ENCODE results near the gene TRIM47. TPM values are rescaled to one million over a fixed set of nuclear protein-coding genes. Genes with fewer than 3 reads are reported as not detected.
A peak's percentile ranks its signal among the peaks of the same experiment; 100 is the strongest.

Gene TRIM47
- total and polyA plus RNA-seq, 2 of the 13 experiments (the other 11 are each of a cell fraction or from before 2014, with no cell fraction given): 33.5 to 82.0 TPM

- TF ChIP-seq ZNF687 (CRISPR knock-in tag; IDR thresholded peaks at IDR 0.05) (peak; percentile 50), ZNF841 (CRISPR knock-in tag; IDR thresholded peaks at IDR 0.05; ENCODE audit: borderline replicate concordance) (no peak), ATF7-NPFF (CRISPR knock-in tag; IDR thresholded peaks at IDR 0.05; ENCODE audit: low read depth) (no peak), ZSCAN20 (CRISPR knock-in tag; IDR thresholded peaks at IDR 0.05; ENCODE audit: borderline replicate concordance) (no peak), NFYC (CRISPR knock-in tag; IDR thresholded peaks at IDR 0.05) (no peak), NR2C2 (CRISPR knock-in tag; IDR thresholded peaks at IDR 0.05; ENCODE audit: borderline replicate concordance) (no peak), ZNF619 (CRISPR knock-in tag; IDR thresholded peaks at IDR 0.05) (no peak), ZNF317 (CRISPR knock-in tag; IDR thresholded peaks at IDR 0.05) (no peak), ARID5B (CRISPR knock-in tag; IDR thresholded peaks at IDR 0.05) (no peak), ZNF646 (CRISPR knock-in tag; IDR thresholded peaks at IDR 0.05) (no peak), ZNF781 (CRISPR knock-in tag; IDR thresholded peaks at IDR 0.05; ENCODE audit: borderline replicate concordance, not compliant biosample characterization) (no peak)
- TF ChIP-seq, protein P1, sequence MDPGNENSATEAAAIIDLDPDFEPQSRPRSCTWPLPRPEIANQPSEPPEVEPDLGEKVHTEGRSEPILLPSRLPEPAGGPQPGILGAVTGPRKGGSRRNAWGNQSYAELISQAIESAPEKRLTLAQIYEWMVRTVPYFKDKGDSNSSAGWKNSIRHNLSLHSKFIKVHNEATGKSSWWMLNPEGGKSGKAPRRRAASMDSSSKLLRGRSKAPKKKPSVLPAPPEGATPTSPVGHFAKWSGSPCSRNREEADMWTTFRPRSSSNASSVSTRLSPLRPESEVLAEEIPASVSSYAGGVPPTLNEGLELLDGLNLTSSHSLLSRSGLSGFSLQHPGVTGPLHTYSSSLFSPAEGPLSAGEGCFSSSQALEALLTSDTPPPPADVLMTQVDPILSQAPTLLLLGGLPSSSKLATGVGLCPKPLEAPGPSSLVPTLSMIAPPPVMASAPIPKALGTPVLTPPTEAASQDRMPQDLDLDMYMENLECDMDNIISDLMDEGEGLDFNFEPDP (CRISPR knock-in tag; conservative IDR thresholded peaks at IDR 0.05): no peak
Measured at GRCh38 chr17:75917141-75917916, 38.9 kb upstream of the TRIM47 start (continued).

Measured in HepG2 (cell line).